Panc1 (cell line): ENCODE results near the gene KCNQ4.

Source experiments
- POLR2AphosphoS5 ChIP-seq: IDR thresholded peaks from 2 replicates; pipeline ENCODE4 v1.6.1; 2012; ENCODE audit warnings: mild to moderate bottlenecking, low read depth, low read length, moderate library complexity
- REST ChIP-seq, 2 experiments: IDR thresholded peaks; 2 replicates each; pipeline ENCODE4 v1.6.1; 2011 to 2012; ENCODE audit warnings: low read depth in 2 of 2, control low read depth in 1 of 2, low read length in 1 of 2, mild to moderate bottlenecking in 1 of 2, moderate library complexity in 1 of 2; ENCODE audit not compliant: insufficient read depth in 1 of 2
- SIN3A ChIP-seq: IDR thresholded peaks from 2 replicates; pipeline ENCODE4 v1.6.1; 2012; ENCODE audit warnings: low read depth, mild to moderate bottlenecking, low read length, moderate library complexity, borderline replicate concordance; ENCODE audit not compliant: insufficient read depth
- TCF7L2 ChIP-seq: IDR thresholded peaks from 2 replicates; pipeline ENCODE4 v1.6.1; 2011; ENCODE audit warnings: mild to moderate bottlenecking, low read depth, low read length, inconsistent platforms
- TF ChIP-seq, protein P1 (sequence below): fragments of 450-650 bp; IDR thresholded peaks from 2 replicates; pipeline ENCODE4 v1.5.1; 2017; ENCODE audit warnings: mild to moderate bottlenecking

DNA sequence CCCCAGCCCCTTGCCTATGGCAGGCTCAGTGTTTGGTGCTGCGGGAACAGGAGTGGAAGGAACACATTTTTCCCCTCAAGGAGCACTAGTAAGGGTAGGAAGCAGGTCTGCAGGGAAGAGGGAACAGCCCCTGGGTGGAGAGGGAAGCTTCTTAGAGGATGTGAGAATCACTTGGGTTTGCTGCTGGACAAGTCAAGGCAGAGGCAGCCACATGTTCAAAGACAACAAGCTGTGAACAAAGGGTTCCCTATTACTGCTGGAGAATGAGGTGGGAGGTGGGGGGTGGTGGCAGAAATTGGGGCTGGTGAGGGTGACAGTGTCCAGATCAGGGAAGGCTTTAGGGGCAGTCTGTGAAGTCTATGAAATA is 103.4 kb downstream of the KCNQ4 start:
- TF ChIP-seq, protein P1, sequence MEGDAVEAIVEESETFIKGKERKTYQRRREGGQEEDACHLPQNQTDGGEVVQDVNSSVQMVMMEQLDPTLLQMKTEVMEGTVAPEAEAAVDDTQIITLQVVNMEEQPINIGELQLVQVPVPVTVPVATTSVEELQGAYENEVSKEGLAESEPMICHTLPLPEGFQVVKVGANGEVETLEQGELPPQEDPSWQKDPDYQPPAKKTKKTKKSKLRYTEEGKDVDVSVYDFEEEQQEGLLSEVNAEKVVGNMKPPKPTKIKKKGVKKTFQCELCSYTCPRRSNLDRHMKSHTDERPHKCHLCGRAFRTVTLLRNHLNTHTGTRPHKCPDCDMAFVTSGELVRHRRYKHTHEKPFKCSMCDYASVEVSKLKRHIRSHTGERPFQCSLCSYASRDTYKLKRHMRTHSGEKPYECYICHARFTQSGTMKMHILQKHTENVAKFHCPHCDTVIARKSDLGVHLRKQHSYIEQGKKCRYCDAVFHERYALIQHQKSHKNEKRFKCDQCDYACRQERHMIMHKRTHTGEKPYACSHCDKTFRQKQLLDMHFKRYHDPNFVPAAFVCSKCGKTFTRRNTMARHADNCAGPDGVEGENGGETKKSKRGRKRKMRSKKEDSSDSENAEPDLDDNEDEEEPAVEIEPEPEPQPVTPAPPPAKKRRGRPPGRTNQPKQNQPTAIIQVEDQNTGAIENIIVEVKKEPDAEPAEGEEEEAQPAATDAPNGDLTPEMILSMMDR, result no peak
- TF ChIP-seq POLR2AphosphoS5 (no peak), SIN3A (no peak), REST (IDR thresholded peaks at IDR 0.05; ENCODE audit: insufficient read depth in 1 of 2, low read depth in 2 of 2, low read length in 1 of 2) (no peak), TCF7L2 (no peak)
